Liver (tissue), 9 donors: Measurements from ENCODE around the gene LRAT. TPM values are rescaled to one million over a fixed set of nuclear protein-coding genes. Genes with fewer than 3 reads are reported as not detected.

Experiments used
- DNase-seq: peaks from one replicate; pipeline ENCODE4 v3.0.0-alpha.2; 2017; ENCODE audit warnings: low spot score
- H3K27ac ChIP-seq, 2 donors: one replicate each; pipeline ENCODE4 v1.7.0; 2013; ENCODE audit warnings: inconsistent platforms in 2 of 2, low read length in 2 of 2, control low read depth in 1 of 2, low read depth in 1 of 2, mild to moderate bottlenecking in 1 of 2
- H3K27me3 ChIP-seq, 4 donors: one replicate each; pipeline versions ENCODE4 v1.6.1 to v1.7.0; 2013; ENCODE audit warnings: low read length in 3 of 4, inconsistent platforms in 1 of 4, mild to moderate bottlenecking in 1 of 4, moderate library complexity in 1 of 4; ENCODE audit not compliant: control insufficient read depth in 4 of 4, insufficient read depth in 4 of 4
- H3K36me3 ChIP-seq, 4 donors: one replicate each; pipeline versions ENCODE4 v1.6.1 to v1.7.0; 2013; ENCODE audit warnings: low read length in 3 of 4, mild to moderate bottlenecking in 3 of 4, low read depth in 1 of 4, moderate library complexity in 1 of 4; ENCODE audit not compliant: control insufficient read depth in 4 of 4, insufficient read depth in 3 of 4
- H3K4me1 ChIP-seq, 4 donors: one replicate each; pipeline versions ENCODE4 v1.6.1 to v1.7.0; 2013; ENCODE audit warnings: low read length in 3 of 4, mild to moderate bottlenecking in 3 of 4, moderate library complexity in 1 of 4; ENCODE audit not compliant: control insufficient read depth in 4 of 4, insufficient read depth in 4 of 4
- H3K4me3 ChIP-seq, 3 donors: one replicate each; pipeline versions ENCODE4 v1.6.1 to v1.7.0; 2013; ENCODE audit warnings: low read length in 3 of 3, control low read depth in 1 of 3, low read depth in 1 of 3, mild to moderate bottlenecking in 1 of 3
- H3K9ac ChIP-seq, 2 donors: one replicate each; pipeline ENCODE4 v1.7.0; 2013; ENCODE audit warnings: low read length in 2 of 2, mild to moderate bottlenecking in 2 of 2, moderate library complexity in 2 of 2, control low read depth in 1 of 2, low read depth in 1 of 2
- H3K9me3 ChIP-seq, 4 donors: one replicate each; pipeline versions ENCODE4 v1.6.1 to v1.7.0; 2013; ENCODE audit warnings: low read length in 3 of 4; ENCODE audit not compliant: control insufficient read depth in 4 of 4
- EGR1 ChIP-seq, 2 donors: IDR thresholded peaks; 2 replicates each; pipeline ENCODE4 v1.6.1; 2016 to 2018; ENCODE audit warnings: antibody characterized with exemption in 2 of 2, low read depth in 2 of 2
- FOXA2 ChIP-seq: IDR thresholded peaks from 2 replicates; pipeline ENCODE4 v1.6.1; 2016; ENCODE audit warnings: antibody characterized with exemption
- GABPA ChIP-seq, 2 donors: IDR thresholded peaks in 1 of 2; conservative IDR thresholded peaks in 1 of 2; 2 replicates each; pipeline ENCODE4 v1.6.1; 2016; ENCODE audit warnings: antibody characterized with exemption in 2 of 2, mild to moderate bottlenecking in 1 of 2, moderate library complexity in 1 of 2
- HNF4G ChIP-seq: IDR thresholded peaks from 2 replicates; pipeline ENCODE4 v1.6.1; 2016; ENCODE audit warnings: antibody characterized with exemption
- JUND ChIP-seq, 2 donors: IDR thresholded peaks; 2 replicates each; pipeline ENCODE4 v1.6.1; 2016; ENCODE audit warnings: antibody characterized with exemption in 2 of 2
- NR2F2 ChIP-seq: IDR thresholded peaks from 2 replicates; pipeline ENCODE4 v1.6.1; 2016; ENCODE audit warnings: antibody characterized with exemption
- RAD21 ChIP-seq, 2 donors: IDR thresholded peaks; 2 replicates each; pipeline ENCODE4 v1.6.1; 2016; ENCODE audit warnings: antibody characterized with exemption in 2 of 2, mild to moderate bottlenecking in 2 of 2
- RXRA ChIP-seq, 2 donors: IDR thresholded peaks; 2 replicates each; pipeline ENCODE4 v1.6.1; 2017 to 2018; ENCODE audit warnings: antibody characterized with exemption in 2 of 2, mild to moderate bottlenecking in 1 of 2
- SP1 ChIP-seq: IDR thresholded peaks from 2 replicates; pipeline ENCODE4 v1.6.1; 2018; ENCODE audit warnings: antibody characterized with exemption, mild to moderate bottlenecking
- TAF1 ChIP-seq: conservative IDR thresholded peaks from 2 replicates; pipeline ENCODE4 v1.6.1; 2016; ENCODE audit warnings: antibody characterized with exemption, mild to moderate bottlenecking
- YY1 ChIP-seq: IDR thresholded peaks from 2 replicates; pipeline ENCODE4 v1.6.1; 2016; ENCODE audit warnings: antibody characterized with exemption, mild to moderate bottlenecking
- WGBS: extraction: QIAGEN DNeasy Blood & Tissue Kit; methylation state at CpG from one replicate; pipeline ENCODE4 v1.1.7; 2013; 5-methylcytosine and 5-hydroxymethylcytosine counted together
- polyA plus RNA-seq, 2 donors: library from polyadenylated mRNA; stranded (reverse) in 1 of 2; unstranded in 1 of 2; fragments of 200-250 nt in 1 of 2; fragments of >200 nt in 1 of 2; fragmentation: Nextera tagmentation in 1 of 2; extraction: Ambion mirVana in 1 of 2; gene quantifications; one replicate each; pipeline versions ENCODE4 v1.2.1 to v1.2.3, GENCODE V29; 2013 to 2015
- total RNA-seq, 2 donors: library from RNA; depleted of rRNA; stranded (reverse); fragments of >200 nt; gene quantifications; one replicate each; pipeline ENCODE4 v1.2.3, GENCODE V29; 2014
- TF ChIP-seq, protein P1 (sequence below): fragments of 150-350 bp; IDR thresholded peaks from 2 replicates; pipeline ENCODE4 v1.5.1; 2017; ENCODE audit warnings: improper control_type of control experiment, low read depth, low read length; ENCODE audit not compliant: missing input control
- TF ChIP-seq, protein P2 (sequence below): IDR thresholded peaks from 2 replicates; pipeline ENCODE4 v1.6.1; 2016; ENCODE audit warnings: antibody characterized with exemption
- TF ChIP-seq, protein P3 (sequence below): IDR thresholded peaks from 2 replicates; pipeline ENCODE4 v1.6.1; 2016; ENCODE audit warnings: antibody characterized with exemption
- donor health status: healthy.
- donor health status: healthy.
- donor health status: healthy.
- donor health status: healthy.
- donor health status: healthy.

Gene LRAT
- total and polyA plus RNA-seq, 4 donors, result 1.0 to 6.3 (median 3.5) TPM

DNA sequence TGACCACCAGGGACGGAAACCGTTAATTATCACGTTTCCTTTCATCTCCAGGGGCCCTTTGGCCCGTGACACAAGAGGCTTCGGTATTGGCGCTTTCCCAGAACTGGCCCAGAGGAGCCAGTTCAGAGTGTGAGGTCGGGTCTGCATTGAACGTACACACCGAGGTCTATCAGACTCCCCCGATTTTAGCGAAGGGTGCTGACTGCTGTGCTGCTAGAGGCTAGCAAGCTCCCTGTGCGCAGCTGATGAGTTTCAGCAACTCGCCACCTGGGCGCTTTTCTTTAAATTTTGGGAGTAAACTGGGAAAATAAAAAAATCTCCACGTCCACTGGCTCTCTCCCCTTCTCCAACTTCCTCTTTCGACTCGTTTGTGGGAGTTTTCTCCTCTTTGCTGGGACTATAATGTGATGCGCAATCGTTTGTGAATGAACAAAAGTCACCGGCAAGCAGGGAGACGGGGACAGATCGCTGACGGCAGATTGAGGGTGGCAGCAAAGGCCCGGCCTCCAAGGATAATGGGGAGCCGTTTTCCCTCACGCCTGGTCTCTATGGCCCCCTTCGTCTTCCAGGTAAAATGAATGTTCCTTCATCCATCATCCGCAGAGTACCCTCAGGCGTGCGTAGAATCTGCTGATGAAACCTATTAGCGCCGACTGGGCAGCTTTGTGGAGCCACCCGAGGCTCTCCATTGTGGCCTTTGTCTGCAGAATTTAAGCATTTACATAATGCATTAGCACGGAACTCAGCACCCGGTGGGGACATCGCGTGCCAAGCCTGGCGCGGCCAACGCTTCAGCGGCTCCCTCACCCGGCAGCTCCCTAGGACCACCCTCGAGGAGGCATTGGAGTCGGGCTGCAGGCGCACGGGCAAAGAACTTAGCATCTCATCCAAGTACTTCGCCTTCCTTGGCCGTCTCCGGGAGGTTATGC is 1.6 kb upstream of the LRAT start:
- no peak for TF ChIP-seq RAD21 (IDR thresholded peaks at IDR 0.05)
- no peak for TF ChIP-seq GABPA (IDR thresholded peaks at IDR 0.05 in 1 of 2, conservative IDR thresholded peaks at IDR 0.05 in 1 of 2)
- TF ChIP-seq FOXA2, result no peak
- TF ChIP-seq, protein P1, sequence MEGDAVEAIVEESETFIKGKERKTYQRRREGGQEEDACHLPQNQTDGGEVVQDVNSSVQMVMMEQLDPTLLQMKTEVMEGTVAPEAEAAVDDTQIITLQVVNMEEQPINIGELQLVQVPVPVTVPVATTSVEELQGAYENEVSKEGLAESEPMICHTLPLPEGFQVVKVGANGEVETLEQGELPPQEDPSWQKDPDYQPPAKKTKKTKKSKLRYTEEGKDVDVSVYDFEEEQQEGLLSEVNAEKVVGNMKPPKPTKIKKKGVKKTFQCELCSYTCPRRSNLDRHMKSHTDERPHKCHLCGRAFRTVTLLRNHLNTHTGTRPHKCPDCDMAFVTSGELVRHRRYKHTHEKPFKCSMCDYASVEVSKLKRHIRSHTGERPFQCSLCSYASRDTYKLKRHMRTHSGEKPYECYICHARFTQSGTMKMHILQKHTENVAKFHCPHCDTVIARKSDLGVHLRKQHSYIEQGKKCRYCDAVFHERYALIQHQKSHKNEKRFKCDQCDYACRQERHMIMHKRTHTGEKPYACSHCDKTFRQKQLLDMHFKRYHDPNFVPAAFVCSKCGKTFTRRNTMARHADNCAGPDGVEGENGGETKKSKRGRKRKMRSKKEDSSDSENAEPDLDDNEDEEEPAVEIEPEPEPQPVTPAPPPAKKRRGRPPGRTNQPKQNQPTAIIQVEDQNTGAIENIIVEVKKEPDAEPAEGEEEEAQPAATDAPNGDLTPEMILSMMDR, result no peak
- no peak overlapping the region for H3K27ac ChIP-seq
- WGBS, result 4% methylated on average over 49 of the region's 49 CpGs
- peaks cover 11 to 26% (median 22%) of the 10 kb centered on the region in 4 donors for H3K4me1 ChIP-seq
- peak overlapping the region in 1 of 2 donors; percentile 25 for H3K9ac ChIP-seq
- H3K4me3 ChIP-seq, result peak overlapping the region in 2 of 3 donors; percentile 16 to 51
- no peaks in the 10 kb centered on the region for H3K36me3 ChIP-seq
- H3K9me3 ChIP-seq, result no peaks in the 10 kb centered on the region
- no peak for DNase-seq
- H3K27me3 ChIP-seq, result peaks cover 0 to 12% (median 0%) of the 10 kb centered on the region in 4 donors

DNA sequence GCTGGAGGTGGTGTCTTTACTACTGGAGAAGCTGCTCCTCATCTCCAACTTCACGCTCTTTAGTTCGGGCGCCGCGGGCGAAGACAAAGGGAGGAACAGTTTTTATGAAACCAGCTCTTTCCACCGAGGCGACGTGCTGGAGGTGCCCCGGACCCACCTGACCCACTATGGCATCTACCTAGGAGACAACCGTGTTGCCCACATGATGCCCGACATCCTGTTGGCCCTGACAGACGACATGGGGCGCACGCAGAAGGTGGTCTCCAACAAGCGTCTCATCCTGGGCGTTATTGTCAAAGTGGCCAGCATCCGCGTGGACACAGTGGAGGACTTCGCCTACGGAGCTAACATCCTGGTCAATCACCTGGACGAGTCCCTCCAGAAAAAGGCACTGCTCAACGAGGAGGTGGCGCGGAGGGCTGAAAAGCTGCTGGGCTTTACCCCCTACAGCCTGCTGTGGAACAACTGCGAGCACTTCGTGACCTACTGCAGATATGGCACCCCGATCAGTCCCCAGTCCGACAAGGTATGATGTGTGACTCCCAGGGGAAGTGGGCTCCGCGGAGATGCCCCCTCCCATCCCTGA is 634 bp downstream of the LRAT start:
- Histone ChIP-seq H3K27me3 (peaks cover 0 to 12% (median 0%) of the 10 kb centered on the region in 4 donors), H3K27ac (no peak overlapping the region), H3K9me3 (no peaks in the 10 kb centered on the region), H3K4me3 (peak overlapping the region in 2 of 3 donors; percentile 51 to 53), H3K4me1 (peaks cover 11 to 26% (median 22%) of the 10 kb centered on the region in 4 donors), H3K36me3 (no peaks in the 10 kb centered on the region), H3K9ac (no peak overlapping the region)
- TF ChIP-seq GABPA (IDR thresholded peaks at IDR 0.05 in 1 of 2, conservative IDR thresholded peaks at IDR 0.05 in 1 of 2) (no peak), SP1 (no peak), RXRA (IDR thresholded peaks at IDR 0.05) (no peak), JUND (IDR thresholded peaks at IDR 0.05) (no peak)
- TF ChIP-seq, protein P2, sequence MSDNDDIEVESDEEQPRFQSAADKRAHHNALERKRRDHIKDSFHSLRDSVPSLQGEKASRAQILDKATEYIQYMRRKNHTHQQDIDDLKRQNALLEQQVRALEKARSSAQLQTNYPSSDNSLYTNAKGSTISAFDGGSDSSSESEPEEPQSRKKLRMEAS, result no peak
- TF ChIP-seq, protein P1, result no peak
- WGBS, result 10% methylated on average over 31 of the region's 31 CpGs
- DNase-seq, result no peak

DNA sequence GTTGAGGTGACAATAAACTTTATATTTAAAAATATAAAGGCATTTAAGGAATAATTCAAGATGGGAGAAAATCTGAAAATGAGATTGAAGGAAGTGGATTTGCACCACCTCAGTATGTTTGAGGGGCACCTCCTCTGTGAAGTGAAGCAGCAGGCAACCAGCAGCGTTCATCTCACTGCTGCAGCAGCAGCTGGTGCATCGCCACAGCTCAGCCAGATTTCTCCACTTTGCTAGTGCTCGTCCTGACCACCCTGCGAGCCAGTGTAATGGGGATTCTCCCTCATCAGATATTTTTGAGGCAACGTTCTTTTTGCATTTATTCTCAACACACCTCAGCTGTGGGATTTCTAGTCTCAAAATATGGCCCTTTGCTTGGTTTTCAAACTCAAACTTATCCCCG is 13.9 kb downstream of the LRAT start:
- WGBS, result 66% methylated on average over 6 of the region's 6 CpGs
- Histone ChIP-seq H3K27me3 (peaks cover 0 to 3% (median 0%) of the 10 kb centered on the region in 4 donors), H3K4me3 (no peak overlapping the region), H3K9me3 (no peaks in the 10 kb centered on the region), H3K4me1 (no peaks in the 10 kb centered on the region), H3K9ac (no peak overlapping the region), H3K36me3 (no peaks in the 10 kb centered on the region), H3K27ac (no peak overlapping the region)
- no peak for DNase-seq
- TF ChIP-seq FOXA2 (no peak), JUND (IDR thresholded peaks at IDR 0.05) (no peak), HNF4G (no peak), GABPA (IDR thresholded peaks at IDR 0.05 in 1 of 2, conservative IDR thresholded peaks at IDR 0.05 in 1 of 2) (no peak), YY1 (no peak), SP1 (no peak), NR2F2 (no peak), RXRA (IDR thresholded peaks at IDR 0.05) (no peak), EGR1 (IDR thresholded peaks at IDR 0.05; ENCODE audit: low read depth in 2 of 2) (no peak), RAD21 (IDR thresholded peaks at IDR 0.05) (no peak), TAF1 (no peak)
- TF ChIP-seq, protein P1, result no peak
- TF ChIP-seq, protein P3, sequence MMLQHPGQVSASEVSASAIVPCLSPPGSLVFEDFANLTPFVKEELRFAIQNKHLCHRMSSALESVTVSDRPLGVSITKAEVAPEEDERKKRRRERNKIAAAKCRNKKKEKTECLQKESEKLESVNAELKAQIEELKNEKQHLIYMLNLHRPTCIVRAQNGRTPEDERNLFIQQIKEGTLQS, result no peak
- TF ChIP-seq, protein P2, result no peak
